HG03565 (cell line): ENCODE data around the gene NAV2.
"Not testable (repeated sequence)": the region's sequence is repeated elsewhere in the genome, so short reads cannot be mapped to it uniquely, and the experiment has no call there.

Experiments used
- ATAC-seq: cut with Tn5 transposase; IDR thresholded peaks from one replicate; pipeline ENCODE4 v1.9.1; 2021; ENCODE audit warnings: mild to moderate bottlenecking, moderate library complexity; ENCODE audit not compliant: unreplicated experiment

The NAV2 gene

DNA sequence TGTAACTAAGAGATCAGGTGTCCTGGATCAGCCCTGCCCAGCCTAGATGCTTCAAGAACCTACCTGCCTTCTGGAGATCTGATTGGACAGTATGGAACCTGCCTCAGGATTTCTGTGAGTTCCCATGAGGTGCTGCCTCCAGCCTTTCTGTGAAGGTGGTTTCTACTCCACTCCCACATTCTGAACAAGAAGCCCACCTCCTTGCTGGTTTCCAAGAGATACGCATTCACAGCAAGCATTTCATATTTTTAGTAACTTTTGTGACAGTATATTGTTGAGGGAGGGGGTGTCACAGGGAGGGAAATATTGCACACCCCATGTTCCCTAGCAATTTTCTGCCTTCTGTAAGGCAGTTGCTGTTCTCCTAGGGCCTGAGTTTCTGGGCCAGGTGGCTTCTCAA is 204.4 kb downstream of the NAV2 start:
- no peak for ATAC-seq

DNA sequence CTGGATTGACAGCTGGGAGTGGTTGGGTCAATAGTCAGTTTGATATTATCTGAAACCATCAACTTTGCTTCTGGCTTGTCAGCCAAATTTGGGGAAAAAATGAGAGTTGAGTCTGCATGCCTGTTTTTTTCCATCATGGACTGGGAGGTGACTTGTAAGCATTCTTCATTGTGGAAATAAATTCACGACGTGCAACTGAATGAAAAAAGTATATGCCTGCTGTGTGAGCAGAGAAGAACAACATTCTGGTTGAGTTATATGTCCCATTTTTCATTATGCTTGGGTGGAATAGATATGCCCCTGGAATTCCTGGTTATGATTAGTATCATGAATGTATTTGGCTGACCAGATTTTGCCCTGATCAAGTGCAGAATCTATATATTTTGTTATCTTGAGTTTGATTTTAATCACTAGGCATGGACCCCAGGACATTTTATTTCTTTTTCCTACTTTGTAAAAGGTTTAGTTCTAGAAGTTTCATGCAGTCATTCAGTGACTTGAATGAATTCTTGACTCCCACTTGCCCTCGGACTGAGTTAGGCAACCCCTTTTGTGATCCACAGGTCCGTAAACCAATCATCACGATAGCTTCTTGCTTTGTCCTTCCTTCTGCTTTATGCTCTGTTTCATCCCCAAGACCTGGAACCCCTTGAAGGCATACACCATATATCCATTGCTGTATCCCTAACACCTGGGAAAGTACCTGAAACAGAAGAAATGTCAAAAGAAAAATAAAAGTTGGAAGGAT is 205.8 kb downstream of the NAV2 start:
- ATAC-seq, result no peak

DNA sequence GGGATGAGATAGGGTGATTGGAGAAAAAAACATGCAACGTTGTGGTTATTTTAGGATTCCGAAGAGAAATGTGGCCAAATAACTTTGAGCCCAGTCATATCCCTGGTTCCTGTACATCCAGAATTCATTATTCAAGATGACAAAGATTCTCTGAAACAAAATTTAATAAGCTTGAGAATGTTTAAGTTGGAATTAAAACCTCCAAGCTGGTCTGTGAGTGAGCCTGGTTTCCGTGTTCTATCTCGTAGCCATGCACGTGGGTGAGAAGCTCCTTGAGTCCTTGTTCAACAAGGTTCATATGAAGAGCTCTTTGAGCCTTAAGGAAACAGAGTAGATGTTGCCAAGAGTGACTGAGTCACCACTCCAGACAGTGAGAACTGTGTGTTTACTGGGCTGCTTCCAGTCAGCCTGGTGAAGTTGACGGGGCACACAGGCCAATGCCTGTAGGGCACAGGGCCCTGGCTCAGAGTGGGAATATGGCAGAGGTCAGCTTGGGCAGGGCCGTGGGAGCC is 206.5 kb downstream of the NAV2 start:
- ATAC-seq, result no peak

DNA sequence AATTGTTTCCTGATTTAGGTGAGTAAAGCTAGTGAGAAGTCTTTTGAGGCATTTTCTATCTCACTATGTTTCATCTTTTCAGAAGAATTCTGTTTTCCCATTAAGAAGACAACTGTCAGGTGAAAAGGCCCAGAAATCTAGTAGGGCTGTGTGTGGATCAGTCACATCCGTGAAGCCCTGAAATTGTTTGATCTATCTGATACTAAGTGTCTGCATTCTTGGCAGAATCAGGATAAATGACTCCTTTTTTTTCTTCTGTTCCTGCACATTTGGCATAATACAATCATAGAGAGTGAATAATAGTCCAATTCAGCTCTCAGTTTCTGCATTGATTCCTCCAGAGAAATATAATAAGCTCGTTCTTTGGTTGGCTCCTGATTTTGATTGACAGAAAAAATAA is 208.3 kb downstream of the NAV2 start:
- ATAC-seq, result no peak

DNA sequence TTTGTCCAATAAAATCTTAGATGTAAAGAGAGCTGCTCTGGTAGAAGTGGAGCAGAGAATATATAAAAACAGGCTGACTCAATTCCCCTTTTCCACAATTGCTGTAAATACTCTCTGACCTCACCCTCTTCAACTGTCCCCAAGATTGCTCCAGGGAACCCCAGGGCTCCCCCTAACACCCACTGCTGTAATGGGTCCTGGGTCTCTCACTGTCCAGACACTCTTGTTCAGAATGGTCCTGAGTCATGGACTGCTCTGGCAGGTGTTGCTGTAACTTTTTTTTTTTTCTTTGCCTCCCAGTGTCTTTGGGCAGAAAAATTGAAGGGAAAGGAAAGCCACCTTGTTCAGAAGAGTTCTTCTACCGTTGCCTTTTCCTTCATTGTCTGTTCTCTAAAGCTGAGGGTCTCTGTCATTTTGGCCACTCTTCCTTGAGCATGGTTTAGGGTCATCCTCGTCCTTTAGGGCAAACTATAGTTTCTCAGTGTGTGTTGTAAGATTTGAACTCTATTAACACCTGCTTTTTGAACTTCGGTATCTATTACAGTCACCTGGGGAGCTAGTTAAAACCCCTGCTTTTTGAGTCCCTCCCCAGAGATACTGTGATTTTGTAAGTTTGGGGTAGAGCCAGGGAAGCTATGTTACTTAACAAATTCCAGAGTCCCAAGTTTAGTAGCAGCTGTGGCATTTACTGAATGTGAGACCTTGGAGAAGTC is 209.5 kb downstream of the NAV2 start:
- no peak for ATAC-seq

DNA sequence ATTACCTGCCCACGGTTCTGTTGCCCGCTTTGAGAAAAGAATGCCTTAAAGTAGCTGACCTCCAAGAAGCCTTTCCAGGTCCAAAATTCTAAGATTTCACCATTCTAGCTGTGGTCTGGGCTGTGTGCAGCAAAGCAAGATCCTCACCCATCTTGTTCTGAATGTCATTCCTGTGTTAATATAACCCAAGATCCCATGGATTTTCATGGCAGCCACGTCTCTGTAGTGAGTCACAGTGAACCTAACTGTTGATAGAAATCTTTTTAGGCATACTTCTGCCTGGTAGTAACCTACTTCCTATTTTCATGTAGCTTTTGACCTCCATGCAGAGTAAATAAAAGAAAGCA is 210.0 kb downstream of the NAV2 start:
- ATAC-seq, result no peak

DNA sequence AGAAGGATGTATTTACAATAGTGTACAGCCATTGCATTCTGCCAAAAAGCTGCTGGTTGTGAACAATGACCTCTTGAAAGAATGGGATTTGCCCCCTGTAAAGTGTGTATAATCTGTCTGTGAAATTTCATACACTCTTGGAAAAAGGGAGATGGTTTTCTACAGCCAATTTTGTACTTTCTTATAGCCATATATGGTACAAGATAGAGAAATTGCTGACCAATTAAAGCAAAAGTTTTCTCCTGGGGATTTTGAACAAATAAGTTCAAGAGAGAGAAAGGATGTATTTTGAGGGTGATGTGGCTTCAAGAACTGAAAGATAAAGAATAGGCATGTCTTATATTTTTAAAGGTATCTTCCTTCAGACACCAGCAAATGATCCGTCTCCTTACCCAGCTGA is 211.0 kb downstream of the NAV2 start:
- no peak for ATAC-seq

DNA sequence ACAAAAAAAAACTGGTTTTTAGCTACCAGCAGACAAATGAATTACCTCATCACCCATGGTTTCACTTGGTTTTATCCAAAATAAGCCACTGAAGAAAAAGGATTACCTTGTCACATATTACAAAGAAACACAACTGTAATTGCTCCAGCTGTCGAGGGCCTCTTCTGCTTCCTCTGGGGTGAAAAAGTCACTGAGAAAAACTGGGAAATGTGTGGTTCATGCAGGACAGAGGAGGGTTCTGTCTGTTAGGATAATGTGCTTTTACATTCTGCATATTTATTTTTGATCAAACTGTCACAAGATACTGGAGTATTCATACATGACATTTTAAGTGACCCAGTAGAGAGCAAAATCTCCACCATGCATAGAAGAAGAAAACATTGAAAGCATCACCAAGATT is 211.7 kb downstream of the NAV2 start:
- no peak for ATAC-seq

DNA sequence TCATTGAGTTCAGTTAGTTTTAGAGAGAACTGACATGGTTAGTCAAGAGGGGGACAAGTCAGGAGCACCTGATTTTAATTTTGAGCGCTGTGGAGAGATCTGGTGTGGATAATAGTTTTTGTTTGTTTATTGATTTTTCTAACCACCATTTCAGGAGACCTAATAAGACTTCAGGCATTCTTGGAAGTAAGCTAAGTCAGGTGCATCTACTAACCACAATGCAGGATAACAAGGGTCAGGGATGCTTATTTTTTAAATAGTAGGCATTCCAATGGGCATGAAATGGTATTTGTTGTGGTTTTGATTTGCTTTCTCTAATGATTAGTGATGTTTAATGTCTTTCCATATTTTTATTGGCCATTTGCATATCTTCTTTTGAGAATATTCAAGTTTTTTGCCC is 212.1 kb downstream of the NAV2 start:
- ATAC-seq, result no peak

DNA sequence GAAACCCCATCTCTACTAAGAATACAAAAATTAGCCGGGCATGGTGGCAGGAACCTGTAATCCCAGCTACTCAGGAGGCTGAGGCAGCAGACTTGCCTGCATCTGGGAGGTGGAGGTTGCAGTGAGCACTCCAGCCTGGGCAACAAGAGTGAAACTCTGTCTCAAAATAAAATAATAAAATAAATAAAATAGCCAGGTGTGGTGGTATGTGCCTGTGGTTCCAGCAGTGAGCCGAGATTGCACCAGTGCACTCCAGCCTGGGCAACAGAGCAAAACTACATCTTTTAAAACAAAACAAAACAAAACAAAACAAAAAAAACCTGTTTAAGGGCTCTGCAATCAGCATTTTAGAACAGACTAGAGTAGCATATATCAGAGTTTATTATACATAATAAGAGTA is 214.8 kb downstream of the NAV2 start:
- ATAC-seq, result not testable (repeated sequence)

DNA sequence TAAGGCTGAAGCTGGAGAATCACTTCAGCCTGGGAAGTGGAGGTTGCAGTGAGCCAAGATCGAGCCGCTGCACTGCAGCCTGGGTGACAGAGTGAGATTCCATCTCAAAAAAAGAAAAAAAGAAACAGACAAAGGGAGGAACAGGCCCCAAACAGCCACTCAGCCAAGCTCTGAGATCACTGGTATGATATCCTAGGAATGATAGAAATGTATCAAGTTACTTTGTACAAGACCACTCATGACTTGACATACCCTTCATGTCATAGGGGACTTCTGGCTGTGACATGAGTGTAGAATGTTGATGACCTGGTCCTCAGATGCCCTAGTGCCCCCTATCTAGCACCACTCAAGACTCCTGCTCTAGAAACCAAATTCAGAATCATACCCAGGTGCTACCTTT is 216.5 kb downstream of the NAV2 start:
- ATAC-seq, result no peak

DNA sequence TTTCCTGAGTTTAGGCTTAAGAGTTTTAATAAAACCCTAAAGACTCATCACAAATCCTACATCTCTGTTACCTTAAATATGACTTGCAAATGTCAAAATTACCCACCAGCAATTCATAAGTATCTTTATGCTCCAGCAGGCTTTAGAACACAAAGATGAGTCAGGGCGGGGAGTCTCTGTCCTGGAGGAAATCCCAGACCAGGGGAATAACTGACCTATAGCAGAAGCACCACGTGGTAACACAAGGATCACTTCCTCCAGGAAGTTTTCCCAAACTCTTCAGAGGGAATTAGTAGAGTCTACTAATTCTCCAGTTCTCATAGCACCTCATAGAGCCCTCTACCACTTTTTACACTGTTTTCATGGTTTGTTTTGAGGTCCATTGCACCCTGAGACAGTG is 217.0 kb downstream of the NAV2 start:
- ATAC-seq, result no peak

DNA sequence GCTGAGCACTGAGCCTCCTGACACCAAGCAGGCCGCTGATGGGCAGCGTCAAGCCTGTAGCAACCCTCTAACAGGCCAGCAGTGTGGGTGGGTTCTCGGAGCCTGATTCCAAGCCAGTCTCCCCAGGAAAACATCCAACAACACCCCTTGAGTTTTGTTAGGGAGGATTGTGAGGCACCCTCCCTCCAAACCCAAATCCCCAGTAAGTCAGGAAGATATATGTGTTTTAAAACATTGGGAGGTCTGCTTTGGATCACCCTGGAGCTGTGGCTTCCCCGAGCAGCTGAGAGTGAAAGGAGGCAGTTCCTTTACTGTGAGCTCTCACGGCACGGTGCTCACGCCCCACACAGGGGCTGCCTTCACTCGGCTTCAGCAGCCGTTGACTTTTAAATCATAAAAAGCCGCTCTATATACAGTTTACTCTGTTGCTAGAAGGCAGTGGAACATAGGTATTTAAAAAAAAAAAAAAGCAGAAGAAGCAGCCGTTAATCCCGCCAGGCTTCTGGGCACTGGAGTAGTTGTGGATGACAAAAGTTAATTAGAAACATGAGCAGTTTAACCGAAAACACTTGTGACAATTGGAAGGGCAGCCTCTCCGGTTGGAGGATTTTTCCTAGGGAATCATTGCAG is 218.6 kb downstream of the NAV2 start:
- ATAC-seq, result no peak

DNA sequence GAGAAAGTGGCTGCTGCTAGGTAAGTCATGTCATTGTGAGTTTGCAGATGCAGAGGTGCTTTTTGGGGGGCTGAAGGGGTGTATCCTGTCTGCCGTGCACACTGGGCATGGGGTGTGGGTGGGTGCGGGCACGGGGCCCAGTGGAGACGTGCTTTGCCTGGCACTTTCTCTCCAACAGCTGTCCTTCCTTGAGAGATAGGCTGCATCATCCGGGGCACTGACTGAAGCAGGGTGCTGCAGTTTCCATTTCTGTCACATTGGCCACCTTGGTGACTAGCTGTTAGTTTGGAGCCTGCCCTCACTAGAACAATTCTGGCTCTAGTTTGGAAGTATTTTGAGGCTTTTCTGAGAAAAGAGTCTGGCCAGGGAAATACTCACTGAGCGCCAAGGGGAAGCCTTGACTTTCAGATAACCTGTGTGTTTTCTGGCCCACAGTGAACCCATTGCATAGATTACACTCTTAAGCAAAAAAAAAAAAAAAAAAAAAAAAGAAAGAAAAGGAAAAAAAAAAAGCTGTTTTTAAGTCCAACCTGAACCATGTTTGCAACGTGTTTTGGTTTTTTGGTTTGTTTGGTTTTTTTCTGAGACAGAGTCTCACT is 219.2 kb downstream of the NAV2 start:
- no peak for ATAC-seq

DNA sequence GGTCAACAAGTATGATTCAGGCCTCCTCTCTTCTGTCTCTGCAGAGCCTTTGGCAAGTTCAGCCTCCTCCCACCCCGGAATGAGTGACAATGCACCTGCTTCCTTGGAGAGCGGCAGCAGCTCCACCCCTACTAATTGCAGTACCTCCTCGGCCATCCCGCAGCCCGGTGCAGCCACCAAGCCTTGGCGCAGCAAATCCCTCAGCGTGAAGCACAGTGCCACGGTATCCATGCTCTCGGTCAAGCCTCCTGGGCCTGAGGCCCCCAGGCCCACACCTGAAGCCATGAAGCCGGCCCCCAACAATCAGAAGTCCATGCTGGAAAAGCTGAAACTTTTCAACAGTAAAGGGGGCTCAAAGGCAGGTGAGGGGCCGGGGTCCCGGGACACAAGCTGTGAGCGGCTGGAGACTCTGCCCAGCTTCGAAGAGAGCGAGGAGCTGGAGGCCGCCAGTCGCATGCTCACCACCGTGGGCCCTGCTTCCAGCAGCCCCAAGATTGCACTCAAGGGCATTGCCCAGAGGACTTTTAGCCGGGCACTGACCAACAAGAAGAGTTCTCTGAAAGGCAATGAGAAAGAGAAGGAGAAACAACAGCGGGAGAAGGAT is 220.6 kb downstream of the NAV2 start:
- no peak for ATAC-seq

DNA sequence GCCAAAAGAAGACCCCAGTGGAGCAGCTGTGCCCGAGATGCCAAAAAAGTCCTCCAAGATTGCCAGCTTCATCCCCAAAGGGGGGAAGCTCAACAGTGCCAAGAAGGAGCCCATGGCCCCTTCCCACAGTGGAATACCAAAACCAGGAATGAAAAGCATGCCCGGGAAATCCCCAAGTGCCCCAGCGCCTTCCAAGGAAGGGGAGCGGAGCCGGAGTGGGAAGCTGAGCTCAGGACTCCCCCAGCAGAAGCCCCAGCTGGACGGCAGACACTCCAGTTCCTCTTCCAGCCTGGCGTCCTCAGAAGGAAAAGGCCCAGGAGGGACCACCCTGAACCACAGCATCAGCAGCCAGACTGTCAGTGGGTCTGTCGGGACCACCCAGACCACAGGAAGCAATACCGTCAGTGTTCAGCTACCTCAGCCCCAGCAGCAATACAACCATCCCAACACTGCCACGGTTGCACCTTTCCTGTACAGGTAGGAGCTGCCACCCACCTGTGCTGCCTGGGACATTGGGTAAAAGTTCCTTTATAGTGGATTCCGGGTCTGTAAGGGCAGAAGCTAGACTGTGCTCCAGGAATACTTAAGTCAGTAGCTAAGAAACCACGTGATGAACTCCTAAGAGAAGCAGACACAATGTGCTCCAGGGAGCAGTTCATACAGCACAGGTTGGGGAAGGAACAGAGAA is 221.3 kb downstream of the NAV2 start:
- no peak for ATAC-seq

DNA sequence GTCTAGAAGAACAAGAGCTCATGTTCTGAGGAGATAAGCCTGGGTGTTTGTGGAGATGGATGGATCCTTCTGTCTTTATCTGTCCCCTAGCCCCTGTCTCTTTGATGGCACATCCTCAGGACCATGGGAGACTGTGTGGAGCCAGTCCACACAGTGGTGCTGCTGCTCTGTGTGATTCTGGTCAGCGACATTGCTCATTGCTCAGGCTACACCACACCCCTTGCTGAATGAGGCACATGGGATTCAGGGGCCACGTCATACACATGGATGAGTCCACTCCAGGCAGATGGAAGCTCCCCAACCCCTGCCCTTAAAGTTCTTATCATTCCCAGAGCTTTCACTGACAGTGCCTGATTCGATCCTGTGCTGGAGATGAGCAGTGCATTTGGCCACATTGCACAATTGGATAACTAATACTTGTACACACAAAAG is 222.2 kb downstream of the NAV2 start:
- no peak for ATAC-seq

DNA sequence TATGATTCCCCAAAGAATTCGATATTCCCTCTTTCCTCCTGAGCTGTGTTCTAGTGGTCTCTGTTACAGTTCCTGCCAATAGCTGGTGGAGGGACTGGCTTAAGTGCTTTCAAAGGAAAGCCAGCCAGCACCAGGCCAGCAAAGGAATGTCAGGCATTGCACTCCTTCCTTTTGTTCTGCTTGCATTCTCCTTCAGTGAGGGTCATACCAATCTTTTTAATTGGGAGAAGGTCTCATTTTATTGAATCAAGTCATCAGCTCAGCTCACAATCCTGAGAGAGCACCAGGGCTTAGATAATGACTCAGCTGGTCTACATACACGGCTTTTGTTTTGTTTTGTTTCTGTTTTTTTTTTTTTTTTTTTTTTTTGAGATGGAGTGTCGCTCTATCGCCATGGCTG is 222.9 kb downstream of the NAV2 start:
- ATAC-seq, result no peak

DNA sequence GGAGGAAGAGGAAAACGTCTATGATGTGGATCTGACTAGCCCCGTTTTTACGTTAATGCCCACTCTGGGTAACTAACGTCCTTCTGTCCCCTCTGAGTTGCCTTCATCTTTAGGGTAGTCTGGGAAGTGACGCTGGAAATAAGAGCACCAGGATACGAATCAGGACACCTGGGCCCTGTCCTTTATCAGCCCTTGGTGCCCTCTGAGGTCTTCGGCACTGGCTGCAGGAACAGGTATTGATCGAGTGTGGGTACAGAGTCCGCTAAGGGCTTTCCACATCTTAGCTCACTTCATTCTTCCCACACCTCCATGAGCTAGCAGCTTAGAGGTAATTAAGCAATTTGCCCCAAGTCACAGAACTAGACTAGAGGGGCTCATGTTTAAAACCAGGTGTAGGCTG is 223.8 kb downstream of the NAV2 start:
- no peak for ATAC-seq

DNA sequence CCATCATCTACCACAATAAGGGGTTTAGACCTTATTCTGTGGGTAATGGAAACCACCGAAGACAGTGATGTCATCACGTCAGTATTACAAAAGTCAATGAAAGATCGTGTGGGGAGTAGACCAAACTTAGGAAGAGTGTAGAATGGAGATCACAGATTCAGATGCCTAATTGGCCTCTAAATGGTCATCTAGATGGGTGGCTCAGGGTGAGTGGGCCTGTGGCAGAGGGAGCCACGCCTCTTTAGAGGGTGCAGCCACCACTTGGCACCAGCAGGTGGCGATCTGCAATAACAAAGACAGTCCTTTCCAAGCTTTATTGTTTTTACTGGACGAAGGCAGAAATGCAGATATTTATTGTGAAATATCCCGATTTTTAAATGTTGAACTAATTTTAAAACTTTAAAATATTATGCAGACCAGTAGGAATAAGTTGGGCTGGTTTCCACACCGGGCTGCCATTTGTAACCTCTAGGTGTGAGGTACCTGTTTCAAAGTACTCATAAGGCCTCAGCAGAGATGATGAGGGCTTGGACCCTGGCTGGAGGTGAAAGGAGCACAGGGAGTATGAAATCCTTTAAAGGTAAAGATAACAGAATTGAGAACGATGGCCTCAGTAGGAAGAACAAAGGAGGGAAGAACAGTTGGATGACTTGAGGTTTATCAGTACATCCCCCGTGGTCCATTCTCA is 225.7 kb downstream of the NAV2 start:
- peak; percentile 46 for ATAC-seq
